Measurements from ENCODE around the gene EPS8L1.
"Not testable (repeated sequence)": the region's sequence is repeated elsewhere in the genome, so short reads cannot be mapped to it uniquely, and the experiment has no call there.

The EPS8L1 gene

GRCh38 chr19:55075371-55075998 lies at the start of gene EPS8L1:
Gene EPS8L1, plus strand, starts transcription at chr19:55075869. Its CDS starts 576 bp downstream, at chr19:55076445.
- DNase-seq (ENCODE audit: low spot score), result no peak

DNA sequence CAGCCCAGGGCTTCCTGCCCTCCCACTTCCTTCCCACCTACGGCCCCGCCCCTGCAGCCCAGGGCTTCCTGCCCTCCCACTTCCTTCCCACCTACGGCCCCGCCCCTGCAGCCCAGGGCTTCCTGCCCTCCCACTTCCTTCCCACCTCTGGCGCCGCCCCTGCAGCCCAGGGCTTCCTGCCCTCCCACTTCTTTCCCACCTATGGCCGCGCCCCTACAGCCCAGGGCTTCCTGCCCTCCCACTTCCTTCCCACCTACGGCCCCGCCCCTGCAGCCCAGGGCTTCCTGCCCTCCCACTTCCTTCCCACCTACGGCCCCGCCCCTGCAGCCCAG lies 48.6 kb upstream of the EPS8L1 start:
- DNase-seq (ENCODE audit: low spot score), result not testable (repeated sequence)

- DNase-seq (ENCODE audit: low spot score), result no peak
These were observed 48.0 kb upstream of the EPS8L1 start for GRCh38 chr19:55027472-55028337.

GRCh38 chr19:55028757-55029156 lies 46.9 kb upstream of the EPS8L1 start:
- DNase-seq (ENCODE audit: low spot score), result no peak

DNA sequence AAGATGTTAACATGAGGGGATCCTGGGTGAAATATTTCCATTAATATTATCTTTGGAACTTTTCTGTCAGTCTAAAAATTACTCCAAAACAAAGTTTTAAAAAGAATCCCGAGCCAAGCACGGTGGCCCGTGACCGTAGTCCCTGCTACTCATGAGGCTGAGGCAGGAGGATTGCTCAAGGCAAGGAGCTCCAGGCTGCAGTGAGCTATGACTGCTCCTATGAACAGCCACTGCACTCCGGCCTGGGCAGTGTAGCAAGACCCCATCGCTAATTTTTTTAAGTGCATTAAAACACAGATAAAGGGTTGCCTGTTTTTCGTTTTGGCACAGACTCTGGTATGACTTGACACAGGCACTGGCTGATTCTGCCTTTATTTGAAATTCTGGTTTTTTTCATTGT lies 44.5 kb upstream of the EPS8L1 start:
- DNase-seq (ENCODE audit: low spot score), result no peak

DNA sequence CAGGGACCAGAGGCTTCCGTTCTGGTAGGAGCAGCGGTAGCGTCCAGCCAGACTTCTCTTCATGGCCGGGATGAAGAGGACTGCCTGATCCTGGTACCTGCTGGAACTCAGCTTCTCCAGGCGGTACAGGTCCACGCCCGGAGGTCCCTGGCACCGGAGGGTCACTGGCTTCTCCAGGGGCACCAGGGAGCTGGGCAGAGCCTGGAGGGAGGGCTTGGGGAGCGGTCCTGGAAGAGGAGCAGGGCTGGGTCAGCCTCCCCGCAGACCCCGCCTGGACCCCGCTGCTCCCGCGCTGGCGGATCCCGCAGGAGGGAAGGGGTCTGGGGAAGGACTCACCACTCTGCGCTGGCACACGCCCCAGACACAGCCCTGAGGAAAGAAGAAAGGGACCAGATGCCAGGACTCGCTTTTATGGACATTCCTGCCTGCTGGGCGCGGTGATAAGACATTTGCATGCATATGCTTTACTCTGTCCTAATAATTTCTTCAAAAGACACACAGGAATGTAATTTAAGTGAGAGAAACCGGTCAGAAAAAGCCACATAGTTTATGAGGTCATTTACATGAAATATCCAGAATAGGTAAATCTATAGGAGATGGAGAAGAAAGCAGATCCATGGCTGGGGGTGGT lies 43.4 kb upstream of the EPS8L1 start:
- DNase-seq (ENCODE audit: low spot score), result no peak

- DNase-seq (ENCODE audit: low spot score), result not testable (repeated sequence)
These were observed 42.6 kb upstream of the EPS8L1 start for GRCh38 chr19:55032976-55033643.

DNA sequence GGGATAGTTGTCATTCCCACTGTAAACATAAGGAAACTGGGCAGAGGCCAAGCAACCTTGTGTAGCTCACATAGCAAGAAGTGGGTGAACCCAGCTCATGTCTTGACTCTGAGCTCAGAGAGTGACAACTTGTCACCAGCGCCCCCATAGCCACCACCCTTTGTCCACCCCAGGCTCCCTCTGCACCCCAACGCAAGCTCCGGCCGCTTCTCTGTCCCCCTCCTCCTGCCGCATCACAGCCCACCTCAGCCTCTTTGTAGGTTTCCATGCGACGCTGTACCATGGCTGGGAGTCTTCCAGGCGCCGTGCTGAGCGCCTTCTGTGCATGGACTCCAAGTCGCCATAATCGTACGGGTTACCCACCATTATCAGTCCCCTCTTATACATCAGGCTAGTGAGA lies 40.9 kb upstream of the EPS8L1 start:
- no peak for DNase-seq (ENCODE audit: low spot score)

- no peak for DNase-seq (ENCODE audit: low spot score)
These were observed 39.6 kb upstream of the EPS8L1 start for GRCh38 chr19:55036058-55036457.

DNA sequence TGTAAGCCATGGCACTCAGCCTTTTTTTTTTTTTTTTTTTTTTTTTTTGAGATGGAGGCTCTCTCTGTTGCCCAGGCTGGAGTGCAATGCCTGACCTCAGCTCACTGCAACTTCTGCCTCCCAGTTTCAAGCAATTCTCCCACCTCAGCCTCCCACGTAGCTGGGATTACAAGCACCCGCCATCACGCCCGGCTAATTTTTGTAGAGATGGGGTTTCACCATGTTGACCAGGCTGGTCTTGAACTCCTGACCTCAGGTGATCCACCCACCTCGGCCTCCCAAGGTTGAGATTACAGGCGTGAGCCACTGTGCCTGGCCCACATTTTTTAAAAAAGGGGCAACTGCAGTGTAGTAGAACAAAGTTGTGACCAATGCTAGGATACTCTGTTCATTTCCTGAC lies 38.1 kb upstream of the EPS8L1 start:
- not testable (repeated sequence) for DNase-seq (ENCODE audit: low spot score)

DNA sequence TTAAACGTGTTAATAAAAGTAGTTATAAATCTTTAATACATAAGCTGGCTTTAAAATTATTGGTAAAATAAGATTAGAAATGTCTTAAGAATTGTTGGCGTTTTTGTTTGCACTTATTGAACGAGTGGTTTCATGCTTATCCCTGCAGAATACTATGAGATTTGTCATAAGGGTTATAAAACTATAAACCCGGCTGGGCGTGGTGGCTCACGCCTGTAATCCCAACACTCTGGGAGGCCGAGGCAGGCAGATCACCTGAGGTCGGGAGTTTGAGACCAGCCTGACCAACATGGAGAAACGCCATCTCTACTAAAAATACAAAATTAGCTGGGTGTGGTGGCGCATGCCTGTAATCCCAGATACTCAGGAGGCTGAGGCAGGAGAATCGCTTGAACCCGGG lies 35.0 kb upstream of the EPS8L1 start:
- DNase-seq (ENCODE audit: low spot score), result not testable (repeated sequence)

DNA sequence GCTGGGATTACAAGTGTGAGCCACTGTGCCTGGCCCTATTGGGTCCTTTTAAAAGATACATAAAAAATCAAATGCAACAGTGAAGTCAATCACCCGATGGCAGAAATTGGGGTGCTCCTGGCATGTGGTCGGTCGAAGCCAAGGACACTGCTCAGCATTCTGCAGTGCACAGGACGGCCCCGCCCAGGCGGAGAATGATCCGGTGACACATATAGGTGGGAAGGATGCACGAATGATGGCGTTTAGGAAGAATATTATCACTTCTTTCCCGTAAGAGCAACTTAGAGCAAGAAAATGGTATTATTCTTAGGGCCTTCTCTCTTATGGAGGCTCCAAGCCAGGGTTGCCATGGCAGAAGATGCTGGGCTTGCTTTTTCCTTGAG lies 34.4 kb upstream of the EPS8L1 start:
- DNase-seq (ENCODE audit: low spot score), result no peak

DNA sequence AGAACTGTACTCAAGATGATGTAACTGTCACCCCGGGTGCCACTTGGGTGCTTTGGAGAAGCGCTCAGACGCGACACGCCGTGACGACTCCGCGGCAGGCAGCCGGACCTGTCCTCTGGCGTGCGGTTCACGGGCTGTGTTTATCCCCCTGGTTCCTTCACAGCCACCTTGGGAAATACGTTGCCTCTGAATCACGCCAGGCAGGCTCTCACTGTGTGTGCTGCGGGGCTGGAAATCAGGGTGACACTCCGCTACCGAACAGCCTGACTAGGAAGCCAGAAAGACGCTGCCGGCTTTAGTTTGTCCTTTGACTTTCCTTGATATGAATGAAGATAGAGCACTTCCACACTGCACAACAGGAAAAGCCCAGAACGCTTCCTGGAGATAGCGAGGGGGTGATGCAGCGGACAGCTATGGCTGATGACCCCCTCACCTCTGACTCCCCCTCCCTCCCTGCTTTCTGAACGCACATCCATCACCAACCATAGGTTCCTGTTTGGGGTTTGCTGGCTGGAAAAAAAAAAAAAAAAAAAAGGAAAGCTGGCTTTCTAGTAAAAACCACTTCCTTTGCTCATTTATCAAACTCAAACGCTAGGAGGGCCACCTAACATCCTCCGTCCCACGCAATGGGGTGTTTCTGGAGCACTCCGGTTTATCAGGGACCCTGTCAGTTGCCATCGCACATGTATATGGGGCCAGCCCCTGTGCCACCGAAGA lies 33.9 kb upstream of the EPS8L1 start:
- no peak for DNase-seq (ENCODE audit: low spot score)

DNA sequence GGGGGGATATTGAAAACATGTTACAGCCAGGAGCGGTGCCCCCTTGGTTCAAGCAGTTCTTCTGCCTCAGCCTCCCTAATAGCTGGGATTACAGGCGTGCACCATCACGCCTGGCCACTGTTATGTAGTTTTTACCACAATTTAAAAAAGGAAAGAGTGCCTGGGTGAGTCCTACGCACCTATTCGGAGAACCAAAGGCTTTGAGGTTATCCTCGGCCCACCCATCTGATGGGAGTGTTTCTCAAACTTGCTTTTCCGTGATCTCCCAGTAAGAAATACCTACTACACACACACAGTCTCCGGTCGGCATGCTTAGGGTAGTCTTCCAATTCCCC lies 33.4 kb upstream of the EPS8L1 start:
- DNase-seq (ENCODE audit: low spot score), result no peak

GRCh38 chr19:55042688-55043087 lies 33.0 kb upstream of the EPS8L1 start:
- no peak for DNase-seq (ENCODE audit: low spot score)

DNA sequence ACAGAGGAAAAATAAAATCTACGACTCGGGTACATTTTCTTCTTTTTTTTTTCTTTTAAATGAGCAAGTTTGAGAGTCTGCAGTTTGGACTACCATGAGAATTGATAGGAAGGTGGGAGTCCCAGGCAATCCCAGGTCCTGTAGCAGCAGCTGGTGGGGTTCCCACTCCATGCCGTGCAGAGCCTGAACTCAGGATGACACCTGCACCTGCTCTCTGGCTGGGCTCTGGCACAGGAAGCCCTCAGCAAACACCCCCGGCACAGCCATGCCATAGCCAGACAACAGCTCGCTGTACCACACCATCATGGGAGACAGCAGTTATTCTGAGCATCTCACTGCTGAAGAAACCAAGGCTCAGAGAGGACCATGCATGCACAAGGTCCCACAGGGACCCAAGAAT lies 31.4 kb upstream of the EPS8L1 start:
- DNase-seq (ENCODE audit: low spot score), result no peak

DNA sequence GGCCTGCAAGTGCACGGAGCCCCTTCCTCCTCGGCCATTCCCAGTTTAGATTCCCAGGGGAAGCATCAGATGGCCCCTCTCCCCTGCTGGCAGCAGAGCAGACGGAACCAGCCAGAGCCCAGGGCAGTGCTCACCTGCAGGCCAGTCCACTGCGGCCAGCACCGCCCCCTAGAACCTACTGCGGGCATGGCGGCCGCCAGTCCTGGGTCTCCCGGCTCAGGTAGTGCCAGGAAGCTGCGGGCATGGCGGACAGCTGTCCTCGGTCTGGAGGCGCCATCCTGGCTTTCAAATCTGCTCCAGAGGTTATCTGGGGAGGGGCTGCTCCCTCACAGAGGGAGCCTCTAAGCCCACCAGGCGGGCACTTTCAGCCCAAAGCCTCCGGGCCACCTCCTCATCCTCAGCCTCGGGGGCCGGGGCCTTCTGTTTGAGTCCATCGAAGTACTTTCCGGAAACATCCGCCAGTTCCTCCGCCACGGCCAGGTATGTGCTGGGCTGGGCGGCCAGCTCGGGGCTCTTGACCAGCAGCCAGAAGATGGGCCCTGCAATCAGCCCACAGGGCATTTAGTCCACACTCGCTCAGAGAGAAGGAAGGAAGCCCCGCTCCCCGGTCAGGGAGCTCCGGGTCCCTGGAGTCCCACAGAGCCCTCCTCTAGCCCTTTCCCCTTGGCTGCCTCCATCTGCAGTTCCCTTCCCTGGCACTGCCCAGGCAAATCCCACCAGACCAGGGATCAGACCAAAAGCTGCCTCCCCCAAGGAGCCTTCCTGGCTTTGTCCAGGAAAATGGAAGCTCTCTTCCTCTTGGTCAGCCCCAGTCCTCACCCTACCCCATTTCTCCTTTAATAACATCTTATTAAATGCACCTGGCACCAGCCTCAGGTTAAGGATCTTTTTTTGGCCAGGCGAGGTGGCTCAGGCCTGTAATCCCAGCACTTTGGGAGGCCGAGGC lies 30.6 kb upstream of the EPS8L1 start:
- DNase-seq (ENCODE audit: low spot score), result no peak

- no peak for DNase-seq (ENCODE audit: low spot score)
These were observed 28.6 kb upstream of the EPS8L1 start for GRCh38 chr19:55046975-55047622.

GRCh38 chr19:55047951-55048350 lies 27.7 kb upstream of the EPS8L1 start:
- DNase-seq (ENCODE audit: low spot score), result no peak

DNA sequence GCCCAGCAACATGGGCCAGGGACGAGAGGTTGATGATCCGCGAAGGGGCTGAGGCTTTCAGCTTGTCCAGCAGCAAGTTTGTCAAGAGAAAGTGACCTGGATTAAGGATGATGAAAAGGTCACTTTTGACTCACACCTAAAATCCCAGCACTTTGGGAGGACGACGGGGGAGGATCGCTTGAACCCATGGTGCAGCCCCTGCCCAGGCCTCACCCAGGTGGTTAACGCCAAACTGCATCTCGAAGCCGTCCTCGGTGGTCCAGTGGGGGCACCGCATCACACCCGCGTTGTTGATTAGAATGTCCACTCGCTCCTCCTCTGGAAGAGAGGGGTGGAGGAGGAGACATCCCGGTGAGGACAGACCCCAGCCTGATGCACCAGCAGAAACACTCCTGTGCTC lies 27.2 kb upstream of the EPS8L1 start:
- no peak for DNase-seq (ENCODE audit: low spot score)

Data from Ammon's horn (tissue), 1 donor.